Retinal pigment epithelial cell (primary cell): ENCODE data around the gene PRDX1.
A peak's percentile ranks its signal among the peaks of the same experiment; 100 is the strongest.
"Not testable (repeated sequence)": the region's sequence is repeated elsewhere in the genome, so short reads cannot be mapped to it uniquely, and the experiment has no call there.

Source experiments
- DNase-seq: peaks from one replicate; pipeline ENCODE4 v3.0.0-alpha.2; 2010; ENCODE audit warnings: low read depth
- H3K4me3 ChIP-seq: 2 replicates; pipeline ENCODE4 v1.5.1; 2011; ENCODE audit warnings: mild to moderate bottlenecking, low read length, control low read depth, moderate library complexity
- CTCF ChIP-seq: conservative IDR thresholded peaks from 2 replicates; pipeline ENCODE4 v1.5.1; 2011; ENCODE audit warnings: low read depth, low read length, control low read depth, inconsistent platforms

PRDX1 gene

GRCh38 chr1:45490121-45490625 lies 31.5 kb downstream of the PRDX1 start:
- no peak for DNase-seq
- no peak for TF ChIP-seq CTCF
- peak overlapping the region; percentile 82 for H3K4me3 ChIP-seq

GRCh38 chr1:45489379-45489778 lies 32.3 kb downstream of the PRDX1 start:
- not testable (repeated sequence) for H3K4me3 ChIP-seq, DNase-seq

- no peak overlapping the region for H3K4me3 ChIP-seq
- TF ChIP-seq CTCF: no peak
- no peak for DNase-seq
Observed at GRCh38 chr1:45488666-45489377, 32.9 kb downstream of the PRDX1 start.

- H3K4me3 ChIP-seq: no peak overlapping the region
- no peak for DNase-seq
- TF ChIP-seq CTCF: no peak
Observed at GRCh38 chr1:45485949-45486348, 35.7 kb downstream of the PRDX1 start.

- H3K4me3 ChIP-seq: no peak overlapping the region
- DNase-seq: no peak
- TF ChIP-seq CTCF: no peak
Observed at GRCh38 chr1:45479039-45479748, 42.5 kb downstream of the PRDX1 start.

- no peak for DNase-seq
Observed at GRCh38 chr1:45478121-45478814, 43.4 kb downstream of the PRDX1 start.

More at GRCh38 chr1:45478121-45478814, 43.4 kb downstream of the PRDX1 start:
- no peak for TF ChIP-seq CTCF
- H3K4me3 ChIP-seq: no peak overlapping the region
